ENCODE data around the gene PARVA. TPM values are rescaled to one million over a fixed set of nuclear protein-coding genes. Genes with fewer than 3 reads are reported as not detected.

Gene PARVA
- total and polyA plus RNA-seq, 2 of the 8 experiments (the other 6 are each of a cell fraction or from before 2014, with no cell fraction given): 3.1 to 13.5 TPM

DNA sequence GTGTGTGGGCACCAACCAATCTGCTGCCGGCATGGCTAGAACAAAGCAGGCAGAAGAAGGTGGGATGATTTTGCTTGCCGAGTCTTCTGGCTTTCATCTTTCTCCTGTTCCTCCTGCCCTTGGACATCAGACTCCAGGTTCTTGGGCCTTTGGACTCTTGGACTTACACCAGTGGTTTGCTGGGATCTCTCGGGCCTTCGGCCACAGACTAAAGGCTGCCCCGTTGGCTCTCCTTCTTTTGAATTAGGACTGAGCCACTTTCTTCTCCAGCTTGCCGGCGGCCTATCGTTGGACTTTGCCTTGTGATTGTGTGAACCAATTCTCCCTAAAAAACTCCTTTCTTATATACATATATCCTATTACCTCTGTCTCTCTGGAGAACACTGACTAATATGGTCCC lies 168.8 kb downstream of the PARVA start:
- H2BK120ac ChIP-seq (replicated peaks; ENCODE audit: low read depth, low read length): no peak overlapping the region
- H3K18ac ChIP-seq (ENCODE audit: extremely low read depth, low read length): no peak overlapping the region
- no peak overlapping the region for H4K91ac ChIP-seq (replicated peaks; ENCODE audit: insufficient read length, low read length)
- no peak overlapping the region for H3K56ac ChIP-seq (replicated peaks; ENCODE audit: insufficient read length, low read depth, low read length)
- no peak overlapping the region for H3K4me3 ChIP-seq (ENCODE audit: extremely low read depth in 1 of 4, insufficient read depth in 2 of 4, low read depth in 3 of 4, low read length in 4 of 4)
- no peaks in the 10 kb centered on the region for H3K9me3 ChIP-seq (ENCODE audit: insufficient read depth in 2 of 2, low read depth in 1 of 2, low read length in 1 of 2)
- no peaks in the 10 kb centered on the region for H3K79me2 ChIP-seq (ENCODE audit: control insufficient read depth in 1 of 2, insufficient read depth in 2 of 2, low read length in 2 of 2)
- 89% methylated on average over 8 of the region's 8 CpGs; no CpG with 5 or more reads in 1 of the 2 experiments for WGBS, 2 experiments (ENCODE audit: extremely low coverage in 1 of 2, insufficient coverage in 1 of 2, insufficient read length in 1 of 2, insufficient replicate concordance in 2 of 2, low coverage in 1 of 2, low lambda C conversion rate in 2 of 2, missing lambda C conversion rate in 1 of 2)
- H3K79me1 ChIP-seq (ENCODE audit: low read depth, low read length): no peaks in the 10 kb centered on the region
- H3K23me2 ChIP-seq (ENCODE audit: low read depth, low read length): no peaks in the 10 kb centered on the region
- FAIRE-seq (no peak), DNase-seq (ENCODE audit: low read depth in 1 of 2, low spot score in 2 of 2) (no peak)
- no peak overlapping the region for H3K4ac ChIP-seq (replicated peaks; ENCODE audit: insufficient read length, low read depth, low read length)
- no peak overlapping the region for H3K9ac ChIP-seq (replicated peaks in 1 of 4; ENCODE audit: extremely low read depth in 1 of 4, low read depth in 3 of 4, low read length in 3 of 4)
- H3K23ac ChIP-seq (ENCODE audit: insufficient read length): no peak overlapping the region
- H4K8ac ChIP-seq (ENCODE audit: extremely low read depth, insufficient read depth, low read length): no peak overlapping the region
- H3K27me3 ChIP-seq (replicated peaks in 1 of 4; ENCODE audit: control insufficient read depth in 3 of 4, extremely low read depth in 1 of 4, insufficient read depth in 3 of 4, low read length in 3 of 4): no peaks in the 10 kb centered on the region; a peak in 1 of 7 replicates
- H2AFZ ChIP-seq (ENCODE audit: low read length): no peak overlapping the region
- no peak overlapping the region for H2BK12ac ChIP-seq (ENCODE audit: low read depth, low read length)
- no peak overlapping the region for H2BK15ac ChIP-seq (ENCODE audit: low read length)
- CTCF ChIA-PET (ENCODE audit: partially characterized antibody): no interaction called here
- no peaks in the 10 kb centered on the region for H4K20me1 ChIP-seq (replicated peaks in 1 of 2; ENCODE audit: control insufficient read depth in 1 of 2, insufficient read depth in 2 of 2, low read length in 2 of 2)
- H3K4me2 ChIP-seq (ENCODE audit: insufficient read depth in 1 of 2, low read depth in 2 of 2, low read length in 2 of 2): no peak overlapping the region
- H3K14ac ChIP-seq (ENCODE audit: insufficient read length): no peak overlapping the region
- H3K4me1 ChIP-seq (replicated peaks in 1 of 4; ENCODE audit: control insufficient read depth in 3 of 4, insufficient read depth in 4 of 4, low read length in 3 of 4): no peaks in the 10 kb centered on the region; a peak in 1 of 7 replicates
- H2BK20ac ChIP-seq (ENCODE audit: low read length): no peak overlapping the region
- POLR2A ChIA-PET (ENCODE audit: partially characterized antibody): interaction anchor here (0.8 kb wide), 1 partner anchor 11 kb away, joined by 4 read pairs; no protein-coding TSS in a partner anchor
- H2BK5ac ChIP-seq (ENCODE audit: low read depth, low read length): no peak overlapping the region
- no peak overlapping the region for H3K27ac ChIP-seq (ENCODE audit: low read depth, low read length)
- H2AK5ac ChIP-seq (ENCODE audit: low read depth, low read length): no peak overlapping the region
- H4K5ac ChIP-seq (ENCODE audit: insufficient read length, low read depth, low read length): no peak overlapping the region
- H3K36me3 ChIP-seq (ENCODE audit: control insufficient read depth in 2 of 4, insufficient read depth in 4 of 4, low read length in 3 of 4): no peaks in the 10 kb centered on the region
- TF ChIP-seq SP4 (IDR thresholded peaks at IDR 0.05; ENCODE audit: low read length): no peak

Data from H1 (cell line).